ENCODE measurements around the gene ARHGAP23. TPM values are rescaled to one million over a fixed set of nuclear protein-coding genes. Genes with fewer than 3 reads are reported as not detected.

ARHGAP23 gene
- total RNA-seq, 3 donors from 2014 or later: 13.8 to 25.2 (median 21.1) TPM

DNA sequence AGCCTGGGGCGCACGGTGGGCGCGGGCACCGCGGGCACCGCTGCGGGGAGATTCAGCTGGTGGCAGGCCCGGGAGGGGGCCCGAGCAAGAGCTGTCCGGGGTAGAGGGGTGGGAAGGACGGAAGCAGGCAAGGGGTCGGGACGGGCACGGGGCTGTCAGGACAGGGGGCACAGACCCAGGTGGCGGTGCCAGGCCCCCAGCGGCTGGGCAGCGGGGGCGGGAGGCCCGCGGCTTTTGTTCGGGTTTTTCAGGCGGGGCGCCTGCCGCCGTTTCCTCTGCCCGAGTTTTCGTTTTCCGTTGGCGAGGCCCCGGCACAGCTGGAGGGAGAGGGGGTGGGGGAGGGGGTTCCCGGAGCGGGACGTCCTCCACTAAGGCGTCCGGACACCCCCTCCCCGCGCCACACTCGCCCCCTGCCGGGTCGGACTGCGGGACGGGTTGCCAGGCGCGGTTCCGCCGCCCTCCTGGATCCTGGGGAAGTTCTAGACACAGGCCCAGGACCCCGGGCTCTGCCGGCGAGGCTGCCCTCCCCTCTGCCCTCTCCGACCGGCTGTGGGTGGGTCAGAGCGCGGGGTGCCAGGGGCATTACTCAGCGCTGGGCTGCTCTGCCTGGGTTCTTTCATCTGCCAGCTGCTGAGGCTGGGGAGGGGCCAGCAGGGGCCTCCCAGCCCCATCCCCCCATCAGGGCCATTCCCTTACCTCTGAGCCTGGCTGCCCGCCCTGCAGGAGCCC is 543 bp downstream of the ARHGAP23 start:
- H3K9me3 ChIP-seq: no peaks in the 10 kb centered on the region
- peak overlapping the region; percentile 79 to 93 (median 88) for H3K4me3 ChIP-seq
- no peaks in the 10 kb centered on the region for H3K36me3 ChIP-seq
- H3K4me1 ChIP-seq: peaks cover 10 to 14% of the 10 kb centered on the region in 2 donors
- TF ChIP-seq, protein P1, sequence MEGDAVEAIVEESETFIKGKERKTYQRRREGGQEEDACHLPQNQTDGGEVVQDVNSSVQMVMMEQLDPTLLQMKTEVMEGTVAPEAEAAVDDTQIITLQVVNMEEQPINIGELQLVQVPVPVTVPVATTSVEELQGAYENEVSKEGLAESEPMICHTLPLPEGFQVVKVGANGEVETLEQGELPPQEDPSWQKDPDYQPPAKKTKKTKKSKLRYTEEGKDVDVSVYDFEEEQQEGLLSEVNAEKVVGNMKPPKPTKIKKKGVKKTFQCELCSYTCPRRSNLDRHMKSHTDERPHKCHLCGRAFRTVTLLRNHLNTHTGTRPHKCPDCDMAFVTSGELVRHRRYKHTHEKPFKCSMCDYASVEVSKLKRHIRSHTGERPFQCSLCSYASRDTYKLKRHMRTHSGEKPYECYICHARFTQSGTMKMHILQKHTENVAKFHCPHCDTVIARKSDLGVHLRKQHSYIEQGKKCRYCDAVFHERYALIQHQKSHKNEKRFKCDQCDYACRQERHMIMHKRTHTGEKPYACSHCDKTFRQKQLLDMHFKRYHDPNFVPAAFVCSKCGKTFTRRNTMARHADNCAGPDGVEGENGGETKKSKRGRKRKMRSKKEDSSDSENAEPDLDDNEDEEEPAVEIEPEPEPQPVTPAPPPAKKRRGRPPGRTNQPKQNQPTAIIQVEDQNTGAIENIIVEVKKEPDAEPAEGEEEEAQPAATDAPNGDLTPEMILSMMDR (IDR thresholded peaks at IDR 0.05): no peak
- no peak for TF ChIP-seq POLR2AphosphoS5 (IDR thresholded peaks at IDR 0.05)
- no peak for TF ChIP-seq POLR2A (IDR thresholded peaks at IDR 0.05)
- intact Hi-C loops (cut with DNase I; ENCODE audit: low total_unique reads): loop anchor here (10.0 kb wide), 1 partner anchor 56 kb away; no protein-coding TSS in a partner anchor
- DNase-seq (ENCODE audit: low spot score in 2 of 2): no peak
- H3K27me3 ChIP-seq: no peaks in the 10 kb centered on the region
- peak overlapping the region; percentile 83 to 88 for H3K27ac ChIP-seq

DNA sequence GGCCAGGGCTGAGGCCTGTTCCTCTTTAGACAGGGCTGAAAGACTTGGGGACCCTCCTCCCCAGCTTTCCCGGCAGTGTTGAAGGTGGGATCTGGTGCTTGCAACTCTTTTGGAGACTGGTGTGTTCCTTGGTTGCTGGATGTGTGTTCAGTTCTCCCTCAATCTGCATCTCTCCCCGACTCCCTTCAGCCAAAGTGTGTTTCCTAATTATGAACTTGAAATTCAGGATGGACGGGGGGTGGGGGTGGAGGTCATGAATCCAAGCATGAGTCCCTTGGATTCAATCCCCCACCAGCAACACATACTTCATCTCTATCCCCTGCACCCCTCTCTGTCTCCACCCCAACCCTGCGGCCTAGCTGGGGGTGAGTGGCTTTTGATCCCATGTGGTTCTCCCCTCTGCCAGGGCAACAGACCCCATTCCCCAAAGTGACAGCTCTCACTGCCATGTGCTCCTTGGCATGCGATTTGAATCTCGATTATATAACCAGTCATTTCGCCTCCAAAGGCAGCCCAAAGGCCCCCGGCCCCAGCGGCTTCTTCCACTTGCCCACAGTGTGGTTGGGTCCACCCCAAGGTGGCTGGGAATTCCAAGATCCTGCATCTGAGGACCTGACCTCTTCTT is 1.3 kb downstream of the ARHGAP23 start:
- Histone ChIP-seq H3K4me3 (peak overlapping the region; percentile 79 to 93 (median 88)), H3K27ac (peak overlapping the region; percentile 83 to 88), H3K27me3 (no peaks in the 10 kb centered on the region), H3K36me3 (no peaks in the 10 kb centered on the region), H3K4me1 (peaks cover 10 to 14% of the 10 kb centered on the region in 2 donors), H3K9me3 (no peaks in the 10 kb centered on the region)
- intact Hi-C loops (cut with DNase I; ENCODE audit: low total_unique reads): loop anchor here (10.0 kb wide), 1 partner anchor 55 kb away; no protein-coding TSS in a partner anchor
- no peak for DNase-seq (ENCODE audit: low spot score in 2 of 2)
- TF ChIP-seq POLR2AphosphoS5 (IDR thresholded peaks at IDR 0.05) (no peak), POLR2A (IDR thresholded peaks at IDR 0.05) (no peak)
- TF ChIP-seq, protein P1 (IDR thresholded peaks at IDR 0.05): no peak

DNA sequence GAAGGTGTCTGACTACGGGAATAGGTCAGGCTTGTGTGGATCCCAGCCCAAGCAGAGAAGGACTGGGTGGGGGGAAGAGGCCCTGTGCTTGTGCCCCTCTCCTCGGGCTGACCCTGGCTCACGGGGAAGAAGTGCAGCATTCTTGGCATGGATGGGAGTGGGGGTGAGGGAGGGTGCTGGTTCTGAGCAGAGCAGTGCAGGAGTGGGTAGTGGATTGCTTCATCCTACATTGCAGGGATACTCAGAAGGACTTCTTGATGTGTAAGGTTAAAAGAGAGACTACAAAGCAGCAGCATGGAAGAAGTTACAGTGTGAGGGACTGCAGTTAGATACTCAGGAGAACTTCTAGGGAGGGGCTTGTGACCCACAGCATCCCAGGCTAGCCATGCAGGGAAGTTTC is 2.1 kb downstream of the ARHGAP23 start:
- Histone ChIP-seq H3K36me3 (no peaks in the 10 kb centered on the region), H3K27ac (peak overlapping the region; percentile 83 to 88), H3K9me3 (no peaks in the 10 kb centered on the region), H3K27me3 (no peaks in the 10 kb centered on the region), H3K4me3 (no peak overlapping the region), H3K4me1 (peaks cover 10 to 14% of the 10 kb centered on the region in 2 donors)
- TF ChIP-seq, protein P1 (IDR thresholded peaks at IDR 0.05): no peak
- TF ChIP-seq POLR2AphosphoS5 (IDR thresholded peaks at IDR 0.05): no peak
- no peak for TF ChIP-seq POLR2A (IDR thresholded peaks at IDR 0.05)
- intact Hi-C loops (cut with DNase I; ENCODE audit: low total_unique reads): no loop called here
- no peak for DNase-seq (ENCODE audit: low spot score in 2 of 2)

DNA sequence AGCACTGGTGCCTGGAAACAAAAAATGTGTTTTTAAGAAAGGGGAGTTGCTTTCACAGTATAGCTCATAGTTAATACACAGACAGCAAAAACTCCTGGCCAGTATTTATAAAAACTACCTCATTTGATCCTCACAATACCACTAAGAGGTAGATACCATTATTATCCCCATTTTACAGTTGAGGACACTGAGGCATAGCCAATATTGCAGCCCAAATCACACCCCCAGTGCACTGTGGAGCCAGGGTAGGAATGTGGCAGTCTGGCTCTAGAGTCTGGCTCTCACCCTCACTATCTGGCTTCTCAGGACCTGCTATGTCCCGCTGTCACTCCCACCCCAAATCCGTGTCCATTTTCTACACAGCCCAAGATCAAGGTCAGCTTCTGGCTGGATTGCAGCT is 2.6 kb downstream of the ARHGAP23 start:
- Histone ChIP-seq H3K4me3 (no peak overlapping the region), H3K27ac (no peak overlapping the region), H3K36me3 (no peaks in the 10 kb centered on the region), H3K4me1 (peaks cover 10 to 14% of the 10 kb centered on the region in 2 donors), H3K9me3 (no peaks in the 10 kb centered on the region), H3K27me3 (no peaks in the 10 kb centered on the region)
- DNase-seq (ENCODE audit: low spot score in 2 of 2): no peak
- intact Hi-C loops (cut with DNase I; ENCODE audit: low total_unique reads): no loop called here
- TF ChIP-seq, protein P1 (IDR thresholded peaks at IDR 0.05): no peak
- TF ChIP-seq POLR2A (IDR thresholded peaks at IDR 0.05): no peak
